Measurements from ENCODE around the gene RAET1E.

RAET1E gene

DNA sequence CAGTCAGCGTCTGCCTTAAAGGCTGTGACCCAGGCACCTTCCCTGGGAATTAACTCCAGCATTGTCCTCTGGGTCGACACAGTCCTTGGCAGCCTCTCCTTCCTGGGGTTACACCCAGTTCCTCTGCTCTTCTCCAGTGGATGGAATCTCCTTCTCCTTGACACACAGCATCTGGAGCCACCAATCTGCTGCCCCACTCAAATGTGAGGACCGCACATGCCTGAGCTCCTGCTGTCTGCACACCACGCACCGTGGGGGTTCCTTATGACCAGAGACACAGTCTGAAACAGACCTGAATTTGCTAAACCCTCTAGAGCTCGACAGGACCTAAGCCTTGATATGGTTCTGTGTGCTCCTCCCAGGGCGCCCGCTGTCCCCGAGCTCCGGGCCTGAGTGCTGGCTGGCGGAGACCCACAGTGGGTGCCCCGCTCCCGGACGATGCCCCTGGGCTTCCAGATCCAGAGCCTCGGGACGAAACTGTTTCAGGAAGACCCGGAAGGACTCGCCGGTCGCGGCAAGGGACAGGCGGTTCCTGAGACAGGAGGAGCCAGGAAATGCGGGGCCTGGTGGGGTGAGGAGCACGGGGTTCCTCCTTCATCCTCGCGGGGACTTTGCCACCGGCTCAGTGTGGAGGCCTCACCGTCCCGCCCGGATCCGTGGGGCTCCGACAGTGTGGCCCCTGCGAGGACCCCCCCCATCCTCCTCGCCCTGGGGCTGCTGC, 27.5 kb upstream of the RAET1E start:
- TF ChIP-seq, protein P1, sequence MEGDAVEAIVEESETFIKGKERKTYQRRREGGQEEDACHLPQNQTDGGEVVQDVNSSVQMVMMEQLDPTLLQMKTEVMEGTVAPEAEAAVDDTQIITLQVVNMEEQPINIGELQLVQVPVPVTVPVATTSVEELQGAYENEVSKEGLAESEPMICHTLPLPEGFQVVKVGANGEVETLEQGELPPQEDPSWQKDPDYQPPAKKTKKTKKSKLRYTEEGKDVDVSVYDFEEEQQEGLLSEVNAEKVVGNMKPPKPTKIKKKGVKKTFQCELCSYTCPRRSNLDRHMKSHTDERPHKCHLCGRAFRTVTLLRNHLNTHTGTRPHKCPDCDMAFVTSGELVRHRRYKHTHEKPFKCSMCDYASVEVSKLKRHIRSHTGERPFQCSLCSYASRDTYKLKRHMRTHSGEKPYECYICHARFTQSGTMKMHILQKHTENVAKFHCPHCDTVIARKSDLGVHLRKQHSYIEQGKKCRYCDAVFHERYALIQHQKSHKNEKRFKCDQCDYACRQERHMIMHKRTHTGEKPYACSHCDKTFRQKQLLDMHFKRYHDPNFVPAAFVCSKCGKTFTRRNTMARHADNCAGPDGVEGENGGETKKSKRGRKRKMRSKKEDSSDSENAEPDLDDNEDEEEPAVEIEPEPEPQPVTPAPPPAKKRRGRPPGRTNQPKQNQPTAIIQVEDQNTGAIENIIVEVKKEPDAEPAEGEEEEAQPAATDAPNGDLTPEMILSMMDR (IDR thresholded peaks at IDR 0.05; ENCODE audit: insufficient read depth, low read length, poor library complexity, severe bottlenecking): no peak
- TF ChIP-seq EZH2phosphoT487 (conservative IDR thresholded peaks at IDR 0.05; ENCODE audit: low read length): no peak
- H3K27me3 ChIP-seq (ENCODE audit: low read length): no peaks in the 10 kb centered on the region
- H3K9me2 ChIP-seq (replicated peaks; ENCODE audit: insufficient read depth, low read length): no peaks in the 10 kb centered on the region
- no peaks in the 10 kb centered on the region for H3F3A ChIP-seq (ENCODE audit: insufficient read depth)
- H3K9me3 ChIP-seq (ENCODE audit: insufficient read depth, low read length): no peaks in the 10 kb centered on the region
- no peaks in the 10 kb centered on the region for H4K20me1 ChIP-seq (ENCODE audit: low read depth, low read length)
- peak overlapping the region; percentile 41 for H3K4me2 ChIP-seq (ENCODE audit: low read depth, low read length, poor library complexity, severe bottlenecking)
- H3K27ac ChIP-seq (ENCODE audit: low read depth, low read length): no peak overlapping the region
- no peaks in the 10 kb centered on the region for H3K79me2 ChIP-seq (ENCODE audit: insufficient read depth, low read length)
- no peaks in the 10 kb centered on the region for H3K36me3 ChIP-seq (ENCODE audit: low read length)
- peak overlapping the region; percentile 1 for H2AFZ ChIP-seq (ENCODE audit: low read depth, low read length, severe bottlenecking)
- H3K9ac ChIP-seq (ENCODE audit: low read length): no peak overlapping the region
- H3K4me3 ChIP-seq (ENCODE audit: insufficient read depth, low read length, poor library complexity, severe bottlenecking): no peak overlapping the region

DNA sequence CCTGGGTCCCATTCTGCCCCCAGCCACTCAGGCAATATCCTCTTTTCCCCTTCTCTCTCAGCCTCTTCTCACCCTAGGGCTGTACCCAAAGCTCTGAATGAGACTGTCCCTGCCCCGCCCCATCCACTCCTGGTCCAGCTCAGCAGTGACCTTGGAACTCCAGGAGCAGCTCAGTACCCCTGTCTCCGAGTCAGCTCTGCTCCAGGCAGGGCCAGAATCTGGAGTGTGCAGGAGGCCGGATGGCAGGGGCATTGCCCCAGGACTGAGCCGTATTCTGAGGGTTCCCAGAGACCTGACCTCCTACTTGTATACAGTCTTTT, 27.0 kb upstream of the RAET1E start:
- H3K27ac ChIP-seq (ENCODE audit: low read depth, low read length): no peak overlapping the region
- H3K4me3 ChIP-seq (ENCODE audit: insufficient read depth, low read length, poor library complexity, severe bottlenecking): no peak overlapping the region
- no peaks in the 10 kb centered on the region for H3K79me2 ChIP-seq (ENCODE audit: insufficient read depth, low read length)
- no peaks in the 10 kb centered on the region for H3F3A ChIP-seq (ENCODE audit: insufficient read depth)
- no peaks in the 10 kb centered on the region for H3K27me3 ChIP-seq (ENCODE audit: low read length)
- H2AFZ ChIP-seq (ENCODE audit: low read depth, low read length, severe bottlenecking): no peak overlapping the region
- TF ChIP-seq EZH2phosphoT487 (conservative IDR thresholded peaks at IDR 0.05; ENCODE audit: low read length): no peak
- TF ChIP-seq, protein P1 (IDR thresholded peaks at IDR 0.05; ENCODE audit: insufficient read depth, low read length, poor library complexity, severe bottlenecking): no peak
- no peaks in the 10 kb centered on the region for H3K9me3 ChIP-seq (ENCODE audit: insufficient read depth, low read length)
- H4K20me1 ChIP-seq (ENCODE audit: low read depth, low read length): no peaks in the 10 kb centered on the region
- no peak overlapping the region for H3K9ac ChIP-seq (ENCODE audit: low read length)
- H3K9me2 ChIP-seq (replicated peaks; ENCODE audit: insufficient read depth, low read length): no peaks in the 10 kb centered on the region
- H3K36me3 ChIP-seq (ENCODE audit: low read length): no peaks in the 10 kb centered on the region
- H3K4me2 ChIP-seq (ENCODE audit: low read depth, low read length, poor library complexity, severe bottlenecking): no peak overlapping the region

DNA sequence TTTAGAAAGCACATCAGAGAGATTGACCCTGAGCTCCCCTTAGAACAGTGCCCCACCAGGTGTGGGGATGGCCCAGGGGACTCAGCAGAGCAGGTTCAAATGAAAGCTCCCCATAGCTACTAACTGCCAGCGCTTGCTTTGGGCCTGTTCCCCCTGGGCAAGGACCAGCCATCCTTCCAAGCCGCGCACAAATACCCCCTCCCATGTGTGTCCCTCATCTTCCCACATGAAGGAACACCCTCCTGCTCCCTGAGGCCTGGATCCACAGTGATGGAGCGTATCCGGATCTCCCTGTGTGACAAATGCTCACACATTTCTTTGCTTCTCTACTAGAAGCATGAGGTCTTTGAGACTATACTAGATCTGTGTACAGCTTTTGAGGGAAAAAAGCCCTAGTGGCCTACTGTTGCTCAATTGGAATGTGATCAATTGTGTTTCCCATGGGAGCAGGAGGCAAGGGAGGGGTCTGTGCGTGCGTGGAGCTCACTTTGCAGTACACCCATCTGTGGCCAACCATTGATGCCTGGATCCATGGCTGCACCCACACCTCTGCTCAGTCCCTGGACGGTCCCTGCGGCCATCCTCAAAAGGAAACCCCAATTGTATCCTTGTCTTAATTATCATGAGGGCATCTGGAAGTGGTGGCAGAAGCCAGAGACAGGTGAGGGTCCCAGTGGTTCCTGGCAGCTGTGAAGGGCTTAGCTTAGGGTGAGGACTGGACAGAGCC, 26.5 kb upstream of the RAET1E start:
- H3K9me3 ChIP-seq (ENCODE audit: insufficient read depth, low read length): no peaks in the 10 kb centered on the region
- H3K36me3 ChIP-seq (ENCODE audit: low read length): no peaks in the 10 kb centered on the region
- H3F3A ChIP-seq (ENCODE audit: insufficient read depth): no peaks in the 10 kb centered on the region
- no peaks in the 10 kb centered on the region for H3K27me3 ChIP-seq (ENCODE audit: low read length)
- H3K9ac ChIP-seq (ENCODE audit: low read length): no peak overlapping the region
- H3K9me2 ChIP-seq (replicated peaks; ENCODE audit: insufficient read depth, low read length): no peaks in the 10 kb centered on the region
- no peaks in the 10 kb centered on the region for H3K79me2 ChIP-seq (ENCODE audit: insufficient read depth, low read length)
- no peaks in the 10 kb centered on the region for H4K20me1 ChIP-seq (ENCODE audit: low read depth, low read length)
- no peak overlapping the region for H3K4me2 ChIP-seq (ENCODE audit: low read depth, low read length, poor library complexity, severe bottlenecking)
- no peak overlapping the region for H2AFZ ChIP-seq (ENCODE audit: low read depth, low read length, severe bottlenecking)
- no peak for TF ChIP-seq EZH2phosphoT487 (conservative IDR thresholded peaks at IDR 0.05; ENCODE audit: low read length)
- TF ChIP-seq, protein P1 (IDR thresholded peaks at IDR 0.05; ENCODE audit: insufficient read depth, low read length, poor library complexity, severe bottlenecking): no peak
- no peak overlapping the region for H3K27ac ChIP-seq (ENCODE audit: low read depth, low read length)
- no peak overlapping the region for H3K4me3 ChIP-seq (ENCODE audit: insufficient read depth, low read length, poor library complexity, severe bottlenecking)

Measured in SU-DHL-6 (cell line).